Kidney epithelial cell (primary cell): ENCODE results near the gene ZHX3. TPM values are rescaled to one million over a fixed set of nuclear protein-coding genes. Genes with fewer than 3 reads are reported as not detected.

Source experiments
- DNase-seq: peaks from one replicate; pipeline ENCODE4 v3.0.0-alpha.2; 2010; ENCODE audit warnings: low read depth
- H3K27me3 ChIP-seq: 2 replicates; pipeline ENCODE4 v1.6.0; 2011; ENCODE audit warnings: low read length; ENCODE audit not compliant: control insufficient read depth, insufficient read depth
- H3K36me3 ChIP-seq: 2 replicates; pipeline ENCODE4 v1.5.1; 2011; ENCODE audit warnings: low read length; ENCODE audit not compliant: control insufficient read depth, insufficient read depth
- H3K4me3 ChIP-seq: 2 replicates; pipeline ENCODE4 v1.5.1; 2011; ENCODE audit warnings: low read depth, mild to moderate bottlenecking, control low read depth, low read length
- CTCF ChIP-seq: IDR thresholded peaks from 2 replicates; pipeline ENCODE4 v1.5.1; 2011; ENCODE audit warnings: mild to moderate bottlenecking, moderate library complexity, low read length, control low read depth, inconsistent platforms; ENCODE audit not compliant: insufficient read depth, poor library complexity, severe bottlenecking
- total RNA-seq: library from RNA; depleted of rRNA; stranded (reverse); fragments of >200 nt; gene quantifications from 2 replicates; pipeline ENCODE4 v1.2.3, GENCODE V29; 2015

The ZHX3 gene
- total RNA-seq, 1 donor from 2014 or later = 7.6 TPM

- Histone ChIP-seq H3K36me3 (peaks cover 4% of the 10 kb centered on the region), H3K27me3 (no peaks in the 10 kb centered on the region), H3K4me3 (no peak overlapping the region)
- no peak for DNase-seq
- no peak for TF ChIP-seq CTCF
Measured at GRCh38 chr20:41201760-41202159, 115.8 kb downstream of the ZHX3 start.

GRCh38 chr20:41200446-41201202 is 116.9 kb downstream of the ZHX3 start:
- peaks cover 4% of the 10 kb centered on the region for H3K36me3 ChIP-seq
- H3K27me3 ChIP-seq = no peaks in the 10 kb centered on the region
- no peak overlapping the region for H3K4me3 ChIP-seq
- TF ChIP-seq CTCF = no peak
- no peak for DNase-seq

- H3K36me3 ChIP-seq = peaks cover 2% of the 10 kb centered on the region
- TF ChIP-seq CTCF = no peak
- no peak for DNase-seq
- H3K4me3 ChIP-seq = no peak overlapping the region
- no peaks in the 10 kb centered on the region for H3K27me3 ChIP-seq
Measured at GRCh38 chr20:41198443-41198842, 119.1 kb downstream of the ZHX3 start.

- H3K27me3 ChIP-seq = no peaks in the 10 kb centered on the region
- no peak overlapping the region for H3K4me3 ChIP-seq
- no peak for DNase-seq
- peaks cover 3% of the 10 kb centered on the region for H3K36me3 ChIP-seq
- TF ChIP-seq CTCF = no peak
Measured at GRCh38 chr20:41196653-41197225, 120.8 kb downstream of the ZHX3 start.

GRCh38 chr20:41192575-41192974 is 125.0 kb downstream of the ZHX3 start:
- TF ChIP-seq CTCF = no peak
- DNase-seq = no peak
- Histone ChIP-seq H3K36me3 (peaks cover 1% of the 10 kb centered on the region), H3K4me3 (no peak overlapping the region), H3K27me3 (no peaks in the 10 kb centered on the region)
